HG03442 (cell line): ENCODE measurements around the gene ZAP70.
"Not testable (repeated sequence)": the region's sequence is repeated elsewhere in the genome, so short reads cannot be mapped to it uniquely, and the experiment has no call there.

Source experiments
- ATAC-seq: cut with Tn5 transposase; IDR thresholded peaks from one replicate; pipeline ENCODE4 v1.9.1; 2021; ENCODE audit warnings: mild to moderate bottlenecking, moderate library complexity; ENCODE audit not compliant: unreplicated experiment

ZAP70 gene

GRCh38 chr2:97713296-97714083, at the start of gene ZAP70:
Gene ZAP70 (plus strand): TSS chr2:97713576. CDS start chr2:97724037, 10,461 bp downstream.
- ATAC-seq, result no peak

- no peak for ATAC-seq
These were observed 49.8 kb upstream of the ZAP70 start for GRCh38 chr2:97663626-97663961.

GRCh38 chr2:97663962-97664635, 49.3 kb upstream of the ZAP70 start, which contains the start of gene ACTR1B:
Gene ACTR1B (minus strand): TSS chr2:97664044. CDS start chr2:97663890, 154 bp downstream.
- peak; percentile 79 for ATAC-seq

GRCh38 chr2:97664636-97664970, 48.8 kb upstream of the ZAP70 start:
- no peak for ATAC-seq

GRCh38 chr2:97669448-97669847, 43.9 kb upstream of the ZAP70 start, which contains the start of gene C2orf92:
Gene C2orf92 (plus strand): TSS chr2:97669713. CDS start chr2:97669789, 76 bp downstream.
- no peak for ATAC-seq

GRCh38 chr2:97670471-97670870, 42.9 kb upstream of the ZAP70 start:
- ATAC-seq, result no peak

GRCh38 chr2:97671526-97671925, 41.9 kb upstream of the ZAP70 start:
- ATAC-seq, result no peak

- ATAC-seq, result not testable (repeated sequence)
These were observed 40.7 kb upstream of the ZAP70 start for GRCh38 chr2:97672606-97673140.

GRCh38 chr2:97673182-97673914, 40.0 kb upstream of the ZAP70 start:
- ATAC-seq, result no peak

- peak; percentile 57 for ATAC-seq
These were observed 39.5 kb upstream of the ZAP70 start for GRCh38 chr2:97673915-97674283.

- no peak for ATAC-seq
These were observed 37.8 kb upstream of the ZAP70 start for GRCh38 chr2:97675430-97676113.

GRCh38 chr2:97676620-97677019, 36.8 kb upstream of the ZAP70 start:
- ATAC-seq, result no peak

GRCh38 chr2:97677480-97677879, 35.9 kb upstream of the ZAP70 start:
- ATAC-seq, result no peak

- ATAC-seq, result no peak
These were observed 35.1 kb upstream of the ZAP70 start for GRCh38 chr2:97678298-97678697.

- not testable (repeated sequence) for ATAC-seq
These were observed 26.1 kb upstream of the ZAP70 start for GRCh38 chr2:97687235-97687634.

- ATAC-seq, result peak; percentile 63
These were observed 25.1 kb upstream of the ZAP70 start for GRCh38 chr2:97688062-97688827.

- ATAC-seq, result no peak
These were observed 22.2 kb upstream of the ZAP70 start for GRCh38 chr2:97691166-97691565.

GRCh38 chr2:97693476-97693875, 19.9 kb upstream of the ZAP70 start:
- ATAC-seq, result no peak

GRCh38 chr2:97695744-97696143, 17.6 kb upstream of the ZAP70 start:
- ATAC-seq, result no peak
